GM20431 (cell line): ENCODE data around the gene DNAI2.

Source experiments
- in situ Hi-C: fragments of 300-500 bp; cut with MseI, MboI; formaldehyde crosslinking; loops from one replicate; pipeline ENCODE4 v1.15.0; 2020; ENCODE audit warnings: low sequenced_read_pairs; ENCODE audit not compliant: unreplicated experiment

The DNAI2 gene

DNA sequence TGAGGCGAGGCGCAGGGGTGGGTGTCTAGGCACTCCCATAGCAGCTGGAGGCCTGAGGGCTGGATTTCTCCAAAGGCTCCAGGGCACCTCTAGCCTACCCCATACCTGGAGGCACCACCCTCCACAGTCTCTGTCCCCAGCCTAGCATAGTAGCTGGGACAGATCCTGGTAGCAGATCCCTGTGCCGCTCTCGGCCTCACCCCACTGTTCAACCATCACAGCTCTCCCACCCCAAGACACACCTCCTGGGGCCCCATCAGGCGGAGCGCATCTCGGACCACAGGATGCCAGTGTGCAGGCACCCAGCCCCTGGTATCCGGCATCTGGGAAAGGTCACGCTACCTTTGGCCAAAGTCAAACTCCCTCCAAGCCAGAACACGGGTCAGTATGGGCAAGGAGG is 80.5 kb downstream of the DNAI2 start:
- in situ Hi-C loops: loop anchor here (10.0 kb wide), 1 partner anchor 50 kb away; no protein-coding TSS in a partner anchor

GRCh38 chr17:74355065-74355464 is 81.0 kb downstream of the DNAI2 start:
- in situ Hi-C loops: loop anchor here (10.0 kb wide), 1 partner anchor 50 kb away; no protein-coding TSS in a partner anchor

- in situ Hi-C loops: loop anchor here (10.0 kb wide), 1 partner anchor 52 kb away; no protein-coding TSS in a partner anchor
Observed at GRCh38 chr17:74356646-74357465, 82.8 kb downstream of the DNAI2 start.

- in situ Hi-C loops: loop anchor here (10.0 kb wide), 1 partner anchor 53 kb away; no protein-coding TSS in a partner anchor
Observed at GRCh38 chr17:74357466-74357809, 83.4 kb downstream of the DNAI2 start.

GRCh38 chr17:74358697-74359096 is 84.7 kb downstream of the DNAI2 start:
- in situ Hi-C loops: loop anchor here (10.0 kb wide), 1 partner anchor 54 kb away; no protein-coding TSS in a partner anchor

- in situ Hi-C loops: loop anchor here (10.0 kb wide), 1 partner anchor 55 kb away; no protein-coding TSS in a partner anchor
Observed at GRCh38 chr17:74359916-74360315, 85.9 kb downstream of the DNAI2 start.

DNA sequence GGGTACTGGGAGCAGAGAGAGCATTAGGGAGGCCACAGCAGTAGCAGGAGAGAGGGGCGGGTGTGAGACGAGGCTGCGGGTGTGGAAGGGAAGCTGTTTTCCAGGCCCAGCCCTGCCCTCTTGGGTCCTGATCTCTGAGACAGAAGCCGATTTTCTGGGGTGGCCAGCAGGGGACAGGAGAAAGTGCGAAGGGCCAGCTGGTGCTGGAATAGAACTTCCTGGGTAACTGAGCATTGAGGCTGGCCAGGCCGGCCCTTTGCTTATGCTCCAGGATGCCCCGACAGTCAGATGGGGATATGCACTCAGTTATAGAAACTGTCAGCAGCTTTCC is 86.8 kb downstream of the DNAI2 start:
- in situ Hi-C loops: no loop called here

DNA sequence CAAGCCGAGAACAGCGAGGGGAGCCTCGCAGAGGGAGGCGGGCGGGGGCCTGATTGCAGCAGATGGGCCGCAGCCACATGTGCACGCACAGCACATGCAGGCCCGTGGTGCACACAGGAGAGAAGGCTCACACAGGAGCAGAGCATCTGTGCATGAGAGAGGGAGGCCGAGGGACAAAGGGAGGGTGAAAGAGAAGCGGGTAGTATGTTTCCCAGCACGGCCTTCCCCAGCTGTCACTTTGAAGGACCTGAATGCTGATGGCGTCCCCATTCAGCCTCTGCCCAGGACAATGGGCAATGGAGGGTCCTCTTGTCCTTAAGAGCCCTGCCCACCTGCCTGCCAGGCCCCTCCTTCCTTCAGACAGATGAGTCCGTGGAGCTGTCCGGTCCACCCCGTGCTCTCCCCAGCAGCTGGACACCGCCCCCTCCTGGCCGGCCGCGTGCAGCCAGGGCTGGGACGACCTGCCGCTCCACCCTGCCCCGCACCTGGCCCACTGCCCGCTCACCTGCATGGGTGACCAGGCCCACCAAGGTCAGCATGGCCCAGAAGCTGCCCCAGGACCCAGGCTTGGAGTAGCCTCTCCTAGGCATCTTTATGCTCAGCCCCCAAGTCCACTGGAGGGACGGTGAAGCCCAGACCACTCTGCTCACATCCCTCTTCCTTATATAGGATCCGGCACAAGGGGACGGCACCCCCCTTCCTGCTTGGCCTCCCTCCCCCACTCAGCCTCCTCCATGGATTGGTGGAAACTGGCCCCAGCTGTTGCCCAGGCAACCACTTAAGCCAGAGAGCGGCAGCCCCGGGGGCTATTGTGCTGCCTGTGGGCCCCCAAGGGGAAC is 87.4 kb downstream of the DNAI2 start, which contains the start of gene BTBD17:
BTBD17 (minus strand) TSS at position 639 of the 839 bp plus-strand sequence; CDS start at position 590, 49 bp downstream.
- in situ Hi-C loops: no loop called here

GRCh38 chr17:74362069-74362405 is 88.0 kb downstream of the DNAI2 start:
- in situ Hi-C loops: no loop called here

- in situ Hi-C loops: no loop called here
Observed at GRCh38 chr17:74362810-74363498, 88.9 kb downstream of the DNAI2 start.
